DND-41 (cell line): ENCODE measurements around the gene THSD4.

Experiments
- ATAC-seq: fragments of 200-7000 bp; cut with Tn5 transposase; 3 replicates; pipeline ENCODE4 v1.9.1; 2021; ENCODE audit warnings: low read depth; ENCODE audit not compliant: insufficient read depth
- DNase-seq: peaks from one replicate; pipeline ENCODE4 v3.0.0-alpha.2; 2020
- H2AFZ ChIP-seq: 2 replicates; pipeline ENCODE4 v1.6.0; 2012; ENCODE audit warnings: low read depth, low read length
- H3K27ac ChIP-seq: 2 replicates; pipeline ENCODE4 v1.5.1; 2012; ENCODE audit warnings: low read length, inconsistent platforms
- H3K27me3 ChIP-seq: fragments of 200-600 bp; sonication (generic); 2 replicates; pipeline ENCODE4 v1.6.0; 2012; ENCODE audit warnings: low read length, mild to moderate bottlenecking, inconsistent platforms; ENCODE audit not compliant: insufficient read depth, poor library complexity
- H3K36me3 ChIP-seq: 2 replicates; pipeline ENCODE4 v1.5.1; 2012; ENCODE audit warnings: low read length, inconsistent platforms; ENCODE audit not compliant: insufficient read depth
- H3K4me1 ChIP-seq: 2 replicates; pipeline ENCODE4 v1.5.1; 2012; ENCODE audit warnings: mild to moderate bottlenecking, low read length; ENCODE audit not compliant: insufficient read depth
- H3K4me2 ChIP-seq: 2 replicates; pipeline ENCODE4 v1.6.0; 2012; ENCODE audit warnings: mild to moderate bottlenecking, moderate library complexity, low read length, inconsistent platforms; ENCODE audit not compliant: insufficient read depth
- H3K4me3 ChIP-seq, 2 experiments: fragments of 200-600 bp in 1 of 2; shearing (Covaris generic) in 1 of 2; 2 replicates each; pipeline ENCODE4 v1.5.1; 2012 to 2016; ENCODE audit warnings: inconsistent platforms in 2 of 2, low read length in 2 of 2, mild to moderate bottlenecking in 2 of 2, low read depth in 1 of 2, moderate library complexity in 1 of 2
- H3K79me2 ChIP-seq: 2 replicates; pipeline ENCODE4 v1.6.0; 2012; ENCODE audit warnings: low read length, inconsistent platforms; ENCODE audit not compliant: insufficient read depth
- H3K9ac ChIP-seq: 2 replicates; pipeline ENCODE4 v1.6.0; 2012; ENCODE audit warnings: low read depth, mild to moderate bottlenecking, inconsistent platforms, low read length, moderate library complexity
- H3K9me3 ChIP-seq: 2 replicates; pipeline ENCODE4 v1.5.1; 2012; ENCODE audit warnings: low read length, moderate library complexity, mild to moderate bottlenecking, inconsistent platforms; ENCODE audit not compliant: insufficient read depth, severe bottlenecking
- H4K20me1 ChIP-seq: 2 replicates; pipeline ENCODE4 v1.6.0; 2012; ENCODE audit warnings: low read length; ENCODE audit not compliant: insufficient read depth
- EZH2 ChIP-seq: IDR thresholded peaks from 3 replicates; pipeline ENCODE4 v1.6.1; 2012; ENCODE audit warnings: borderline replicate concordance, low read depth, mild to moderate bottlenecking, moderate library complexity, low read length, inconsistent platforms; ENCODE audit not compliant: severe bottlenecking
- TF ChIP-seq, protein P1 (sequence below): IDR thresholded peaks from 2 replicates; pipeline ENCODE4 v1.5.1; 2012; ENCODE audit warnings: borderline replicate concordance, low read length, moderate library complexity, mild to moderate bottlenecking; ENCODE audit not compliant: poor library complexity, severe bottlenecking; ENCODE audit errors: extremely low read depth

Gene THSD4

DNA sequence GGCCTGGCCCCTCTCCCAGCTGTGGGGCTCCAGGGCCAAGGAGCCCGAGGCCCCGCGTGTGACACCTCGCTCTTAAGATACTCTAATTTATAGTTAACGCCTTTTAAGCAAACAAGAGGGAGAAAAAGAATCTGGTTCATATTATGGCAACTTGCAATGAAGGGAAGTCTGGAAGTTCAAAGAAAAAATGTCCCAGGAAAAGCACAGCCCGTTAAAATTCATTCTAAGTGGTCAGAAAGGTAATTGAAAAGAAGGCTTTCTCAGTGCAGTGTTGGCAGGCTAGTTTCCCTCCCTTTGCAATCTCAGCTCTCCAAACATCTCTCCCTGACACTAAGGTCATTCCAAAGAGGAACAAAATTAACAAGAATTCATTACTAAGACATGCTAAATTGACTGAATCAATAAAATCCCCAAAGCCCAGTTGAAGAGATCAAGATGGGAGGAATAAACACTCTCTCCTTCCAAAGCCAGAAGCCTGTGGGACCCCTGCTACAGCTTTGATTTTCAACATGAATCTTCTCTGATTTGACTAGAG lies 339.3 kb downstream of the THSD4 start:
- Histone ChIP-seq H4K20me1 (no peaks in the 10 kb centered on the region), H2AFZ (no peak overlapping the region), H3K4me2 (no peak overlapping the region), H3K9me3 (no peaks in the 10 kb centered on the region), H3K4me3 (no peak overlapping the region), H3K27ac (no peak overlapping the region), H3K79me2 (no peaks in the 10 kb centered on the region), H3K9ac (no peak overlapping the region), H3K36me3 (no peaks in the 10 kb centered on the region), H3K4me1 (no peaks in the 10 kb centered on the region), H3K27me3 (peaks cover 4% of the 10 kb centered on the region)
- ATAC-seq (no peak), DNase-seq (no peak)
- TF ChIP-seq, protein P1, sequence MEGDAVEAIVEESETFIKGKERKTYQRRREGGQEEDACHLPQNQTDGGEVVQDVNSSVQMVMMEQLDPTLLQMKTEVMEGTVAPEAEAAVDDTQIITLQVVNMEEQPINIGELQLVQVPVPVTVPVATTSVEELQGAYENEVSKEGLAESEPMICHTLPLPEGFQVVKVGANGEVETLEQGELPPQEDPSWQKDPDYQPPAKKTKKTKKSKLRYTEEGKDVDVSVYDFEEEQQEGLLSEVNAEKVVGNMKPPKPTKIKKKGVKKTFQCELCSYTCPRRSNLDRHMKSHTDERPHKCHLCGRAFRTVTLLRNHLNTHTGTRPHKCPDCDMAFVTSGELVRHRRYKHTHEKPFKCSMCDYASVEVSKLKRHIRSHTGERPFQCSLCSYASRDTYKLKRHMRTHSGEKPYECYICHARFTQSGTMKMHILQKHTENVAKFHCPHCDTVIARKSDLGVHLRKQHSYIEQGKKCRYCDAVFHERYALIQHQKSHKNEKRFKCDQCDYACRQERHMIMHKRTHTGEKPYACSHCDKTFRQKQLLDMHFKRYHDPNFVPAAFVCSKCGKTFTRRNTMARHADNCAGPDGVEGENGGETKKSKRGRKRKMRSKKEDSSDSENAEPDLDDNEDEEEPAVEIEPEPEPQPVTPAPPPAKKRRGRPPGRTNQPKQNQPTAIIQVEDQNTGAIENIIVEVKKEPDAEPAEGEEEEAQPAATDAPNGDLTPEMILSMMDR = no peak
- TF ChIP-seq EZH2 = no peak

DNA sequence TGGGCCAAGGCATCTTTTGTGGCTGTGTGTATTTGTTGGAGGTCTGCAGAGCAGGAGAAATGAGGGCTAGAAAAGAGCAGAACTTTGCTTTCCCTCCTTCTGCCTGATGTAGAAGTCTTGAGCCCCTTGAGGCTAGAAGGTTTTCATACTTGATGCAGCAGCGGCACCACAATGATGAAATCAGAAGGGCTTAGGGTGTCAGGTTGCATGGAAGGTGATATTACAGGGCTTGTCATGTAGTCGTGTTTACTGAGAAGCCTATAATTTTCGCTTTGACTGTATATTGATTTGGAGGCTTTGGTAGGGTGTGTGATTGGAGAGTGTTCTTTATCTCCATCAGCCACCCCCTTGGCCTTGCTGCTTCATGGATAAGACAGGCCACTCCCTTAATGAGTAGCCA lies 339.8 kb downstream of the THSD4 start:
- Histone ChIP-seq H3K4me2 (no peak overlapping the region), H3K9me3 (no peaks in the 10 kb centered on the region), H3K27ac (no peak overlapping the region), H3K4me3 (no peak overlapping the region), H3K27me3 (peaks cover 4% of the 10 kb centered on the region), H3K9ac (no peak overlapping the region), H3K79me2 (no peaks in the 10 kb centered on the region), H2AFZ (no peak overlapping the region), H3K4me1 (no peaks in the 10 kb centered on the region), H3K36me3 (no peaks in the 10 kb centered on the region), H4K20me1 (no peaks in the 10 kb centered on the region)
- TF ChIP-seq, protein P1 = no peak
- no peak for TF ChIP-seq EZH2
- DNase-seq (no peak), ATAC-seq (no peak)

DNA sequence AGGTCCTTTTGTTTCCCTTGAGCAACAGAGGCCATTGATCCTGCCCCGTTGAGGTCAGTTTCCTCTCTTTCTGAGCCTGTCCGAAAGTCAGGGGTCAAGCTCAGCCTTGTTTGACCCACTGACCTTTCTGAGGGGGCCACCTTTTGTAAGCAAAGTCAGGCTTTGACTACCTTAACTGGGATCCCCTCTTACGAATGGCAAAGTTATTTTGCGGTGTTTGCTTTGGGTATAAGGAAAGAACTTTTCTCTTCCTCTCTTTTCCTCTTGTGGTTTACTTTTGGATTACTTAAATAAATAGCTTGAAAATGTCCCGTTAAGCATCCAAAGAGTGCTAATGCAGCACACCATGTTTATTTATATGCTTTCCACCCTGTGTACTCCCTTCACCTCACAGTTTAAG lies 340.6 kb downstream of the THSD4 start:
- Histone ChIP-seq H2AFZ (no peak overlapping the region), H3K36me3 (no peaks in the 10 kb centered on the region), H3K4me3 (no peak overlapping the region), H3K9ac (no peak overlapping the region), H4K20me1 (no peaks in the 10 kb centered on the region), H3K79me2 (no peaks in the 10 kb centered on the region), H3K9me3 (no peaks in the 10 kb centered on the region), H3K27me3 (peaks cover 4% of the 10 kb centered on the region), H3K27ac (no peak overlapping the region), H3K4me1 (no peaks in the 10 kb centered on the region), H3K4me2 (no peak overlapping the region)
- no peak for DNase-seq
- ATAC-seq = no peak
- TF ChIP-seq, protein P1 = no peak
- no peak for TF ChIP-seq EZH2

DNA sequence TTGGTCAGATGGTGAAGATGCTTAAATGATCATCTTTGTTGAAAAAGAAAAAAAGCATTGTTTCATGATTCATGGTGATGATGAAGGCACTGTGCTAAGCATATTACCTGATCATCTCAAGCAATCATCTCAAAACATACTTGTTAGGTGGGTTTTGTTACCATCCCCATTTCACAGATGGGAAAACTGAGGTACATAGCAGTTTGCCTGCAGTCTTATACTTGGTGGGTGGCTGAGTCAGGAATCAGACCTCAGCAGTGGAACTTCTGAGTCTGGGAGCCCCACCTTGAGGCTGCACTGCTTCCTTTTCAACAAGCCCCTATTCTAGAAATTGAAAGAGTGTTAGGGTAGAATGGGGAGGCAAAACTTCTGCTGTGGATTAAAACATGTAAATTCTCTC lies 341.1 kb downstream of the THSD4 start:
- no peak for DNase-seq
- peaks cover 4% of the 10 kb centered on the region for H3K27me3 ChIP-seq
- no peak for TF ChIP-seq EZH2
- TF ChIP-seq, protein P1 = no peak
- no peaks in the 10 kb centered on the region for H4K20me1 ChIP-seq
- H3K4me2 ChIP-seq = no peak overlapping the region
- no peak overlapping the region for H3K4me3 ChIP-seq
- ATAC-seq = no peak
- H3K9ac ChIP-seq = no peak overlapping the region
- no peak overlapping the region for H2AFZ ChIP-seq
- H3K9me3 ChIP-seq = no peaks in the 10 kb centered on the region
- H3K27ac ChIP-seq = no peak overlapping the region
- H3K79me2 ChIP-seq = no peaks in the 10 kb centered on the region
- H3K36me3 ChIP-seq = no peaks in the 10 kb centered on the region
- H3K4me1 ChIP-seq = no peaks in the 10 kb centered on the region
